DND-41 (cell line): ENCODE results near the gene SPECC1.

Experiments
- ATAC-seq: fragments of 200-7000 bp; cut with Tn5 transposase; 3 replicates; pipeline ENCODE4 v1.9.1; 2021; ENCODE audit warnings: low read depth; ENCODE audit not compliant: insufficient read depth
- DNase-seq: peaks from one replicate; pipeline ENCODE4 v3.0.0-alpha.2; 2020
- H2AFZ ChIP-seq: 2 replicates; pipeline ENCODE4 v1.6.0; 2012; ENCODE audit warnings: low read depth, low read length
- H3K27ac ChIP-seq: 2 replicates; pipeline ENCODE4 v1.5.1; 2012; ENCODE audit warnings: low read length, inconsistent platforms
- H3K27me3 ChIP-seq: fragments of 200-600 bp; sonication (generic); 2 replicates; pipeline ENCODE4 v1.6.0; 2012; ENCODE audit warnings: low read length, mild to moderate bottlenecking, inconsistent platforms; ENCODE audit not compliant: insufficient read depth, poor library complexity
- H3K36me3 ChIP-seq: 2 replicates; pipeline ENCODE4 v1.5.1; 2012; ENCODE audit warnings: low read length, inconsistent platforms; ENCODE audit not compliant: insufficient read depth
- H3K4me1 ChIP-seq: 2 replicates; pipeline ENCODE4 v1.5.1; 2012; ENCODE audit warnings: mild to moderate bottlenecking, low read length; ENCODE audit not compliant: insufficient read depth
- H3K4me2 ChIP-seq: 2 replicates; pipeline ENCODE4 v1.6.0; 2012; ENCODE audit warnings: mild to moderate bottlenecking, moderate library complexity, low read length, inconsistent platforms; ENCODE audit not compliant: insufficient read depth
- H3K4me3 ChIP-seq, 2 experiments: fragments of 200-600 bp in 1 of 2; shearing (Covaris generic) in 1 of 2; 2 replicates each; pipeline ENCODE4 v1.5.1; 2012 to 2016; ENCODE audit warnings: inconsistent platforms in 2 of 2, low read length in 2 of 2, mild to moderate bottlenecking in 2 of 2, low read depth in 1 of 2, moderate library complexity in 1 of 2
- H3K79me2 ChIP-seq: 2 replicates; pipeline ENCODE4 v1.6.0; 2012; ENCODE audit warnings: low read length, inconsistent platforms; ENCODE audit not compliant: insufficient read depth
- H3K9ac ChIP-seq: 2 replicates; pipeline ENCODE4 v1.6.0; 2012; ENCODE audit warnings: low read depth, mild to moderate bottlenecking, inconsistent platforms, low read length, moderate library complexity
- H3K9me3 ChIP-seq: 2 replicates; pipeline ENCODE4 v1.5.1; 2012; ENCODE audit warnings: low read length, moderate library complexity, mild to moderate bottlenecking, inconsistent platforms; ENCODE audit not compliant: insufficient read depth, severe bottlenecking
- H4K20me1 ChIP-seq: 2 replicates; pipeline ENCODE4 v1.6.0; 2012; ENCODE audit warnings: low read length; ENCODE audit not compliant: insufficient read depth
- EZH2 ChIP-seq: IDR thresholded peaks from 3 replicates; pipeline ENCODE4 v1.6.1; 2012; ENCODE audit warnings: borderline replicate concordance, low read depth, mild to moderate bottlenecking, moderate library complexity, low read length, inconsistent platforms; ENCODE audit not compliant: severe bottlenecking
- TF ChIP-seq, protein P1 (sequence below): IDR thresholded peaks from 2 replicates; pipeline ENCODE4 v1.5.1; 2012; ENCODE audit warnings: borderline replicate concordance, low read length, moderate library complexity, mild to moderate bottlenecking; ENCODE audit not compliant: poor library complexity, severe bottlenecking; ENCODE audit errors: extremely low read depth

Gene SPECC1

DNA sequence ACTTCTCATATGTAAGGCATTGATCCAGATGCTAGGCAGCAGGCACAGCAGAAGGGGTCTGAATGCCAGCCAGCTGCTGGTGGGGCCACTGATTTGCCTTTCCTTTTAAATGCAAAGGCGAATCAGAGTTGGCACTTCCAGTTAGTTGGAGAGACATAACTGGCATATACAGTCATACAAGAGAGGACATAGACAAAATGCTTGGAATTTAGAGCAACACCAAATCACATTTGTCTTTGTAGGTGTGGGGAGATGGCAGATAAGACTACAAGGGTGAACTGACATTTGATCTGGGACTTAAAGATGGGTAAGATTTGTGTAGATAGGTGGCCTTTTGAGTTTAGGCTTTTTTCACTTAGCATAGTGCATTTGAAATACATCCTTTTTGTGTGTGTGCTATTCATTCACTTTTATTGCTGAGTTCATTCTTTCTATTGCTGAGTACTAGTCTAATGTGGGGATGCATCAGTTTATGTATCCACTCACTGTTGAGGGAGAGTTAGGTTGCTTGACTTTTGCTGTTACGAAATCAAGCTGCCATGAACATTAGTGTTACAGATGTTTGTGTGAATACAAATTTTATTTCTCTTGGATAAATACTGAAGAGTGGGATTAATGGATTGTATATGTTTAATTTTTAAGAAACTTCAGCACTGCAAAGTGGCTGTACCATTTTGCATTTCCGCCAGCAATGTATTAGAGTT, 74.1 kb downstream of the SPECC1 start:
- H3K4me2 ChIP-seq = no peak overlapping the region
- no peak overlapping the region for H3K27ac ChIP-seq
- no peak overlapping the region for H3K4me3 ChIP-seq
- DNase-seq (no peak), ATAC-seq (no peak)
- H2AFZ ChIP-seq = no peak overlapping the region
- H3K36me3 ChIP-seq = no peaks in the 10 kb centered on the region
- H4K20me1 ChIP-seq = no peaks in the 10 kb centered on the region
- H3K27me3 ChIP-seq = peaks cover 3% of the 10 kb centered on the region
- TF ChIP-seq, protein P1, sequence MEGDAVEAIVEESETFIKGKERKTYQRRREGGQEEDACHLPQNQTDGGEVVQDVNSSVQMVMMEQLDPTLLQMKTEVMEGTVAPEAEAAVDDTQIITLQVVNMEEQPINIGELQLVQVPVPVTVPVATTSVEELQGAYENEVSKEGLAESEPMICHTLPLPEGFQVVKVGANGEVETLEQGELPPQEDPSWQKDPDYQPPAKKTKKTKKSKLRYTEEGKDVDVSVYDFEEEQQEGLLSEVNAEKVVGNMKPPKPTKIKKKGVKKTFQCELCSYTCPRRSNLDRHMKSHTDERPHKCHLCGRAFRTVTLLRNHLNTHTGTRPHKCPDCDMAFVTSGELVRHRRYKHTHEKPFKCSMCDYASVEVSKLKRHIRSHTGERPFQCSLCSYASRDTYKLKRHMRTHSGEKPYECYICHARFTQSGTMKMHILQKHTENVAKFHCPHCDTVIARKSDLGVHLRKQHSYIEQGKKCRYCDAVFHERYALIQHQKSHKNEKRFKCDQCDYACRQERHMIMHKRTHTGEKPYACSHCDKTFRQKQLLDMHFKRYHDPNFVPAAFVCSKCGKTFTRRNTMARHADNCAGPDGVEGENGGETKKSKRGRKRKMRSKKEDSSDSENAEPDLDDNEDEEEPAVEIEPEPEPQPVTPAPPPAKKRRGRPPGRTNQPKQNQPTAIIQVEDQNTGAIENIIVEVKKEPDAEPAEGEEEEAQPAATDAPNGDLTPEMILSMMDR = no peak
- TF ChIP-seq EZH2 = no peak
- no peaks in the 10 kb centered on the region for H3K9me3 ChIP-seq
- no peaks in the 10 kb centered on the region for H3K79me2 ChIP-seq
- no peak overlapping the region for H3K9ac ChIP-seq
- no peaks in the 10 kb centered on the region for H3K4me1 ChIP-seq

DNA sequence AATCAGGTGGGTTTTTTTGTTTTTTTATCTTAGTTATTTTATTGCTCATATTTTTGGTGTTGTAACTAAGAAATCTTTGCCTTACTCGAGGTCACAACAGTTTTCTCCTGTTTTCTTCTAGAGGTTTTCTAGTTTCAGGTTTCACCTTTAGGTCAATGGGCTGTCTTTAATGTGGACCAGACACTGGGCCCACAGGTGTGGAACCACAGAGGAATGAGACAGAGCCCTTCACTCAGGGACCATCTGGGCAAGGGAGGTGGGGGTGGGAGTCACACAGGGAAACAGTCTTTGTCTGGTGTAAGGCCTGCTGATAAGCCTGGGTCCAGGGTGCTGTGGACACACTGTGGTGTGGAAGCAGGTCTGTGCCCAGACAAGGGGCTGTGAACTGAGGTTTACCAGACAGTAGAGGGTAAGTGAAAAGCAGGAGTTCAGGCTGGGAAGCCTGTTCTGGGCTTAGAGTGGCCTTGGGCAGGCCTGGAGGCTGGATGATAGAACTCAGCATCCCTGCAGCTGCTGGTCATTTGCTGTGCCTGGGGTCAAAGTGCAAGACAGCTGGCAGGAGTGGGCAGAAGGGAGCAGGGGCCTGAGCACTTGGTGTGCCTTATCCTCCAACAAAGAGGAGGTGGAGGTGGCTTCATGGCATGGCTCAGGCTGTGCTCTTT, 75.6 kb downstream of the SPECC1 start:
- ATAC-seq (no peak), DNase-seq (no peak)
- Histone ChIP-seq H3K79me2 (no peaks in the 10 kb centered on the region), H3K4me2 (no peak overlapping the region), H3K4me1 (no peaks in the 10 kb centered on the region), H2AFZ (no peak overlapping the region), H3K9me3 (no peaks in the 10 kb centered on the region), H4K20me1 (no peaks in the 10 kb centered on the region), H3K4me3 (no peak overlapping the region), H3K36me3 (no peaks in the 10 kb centered on the region), H3K9ac (no peak overlapping the region), H3K27me3 (peaks cover 3% of the 10 kb centered on the region), H3K27ac (no peak overlapping the region)
- TF ChIP-seq EZH2 = no peak
- TF ChIP-seq, protein P1 = no peak

DNA sequence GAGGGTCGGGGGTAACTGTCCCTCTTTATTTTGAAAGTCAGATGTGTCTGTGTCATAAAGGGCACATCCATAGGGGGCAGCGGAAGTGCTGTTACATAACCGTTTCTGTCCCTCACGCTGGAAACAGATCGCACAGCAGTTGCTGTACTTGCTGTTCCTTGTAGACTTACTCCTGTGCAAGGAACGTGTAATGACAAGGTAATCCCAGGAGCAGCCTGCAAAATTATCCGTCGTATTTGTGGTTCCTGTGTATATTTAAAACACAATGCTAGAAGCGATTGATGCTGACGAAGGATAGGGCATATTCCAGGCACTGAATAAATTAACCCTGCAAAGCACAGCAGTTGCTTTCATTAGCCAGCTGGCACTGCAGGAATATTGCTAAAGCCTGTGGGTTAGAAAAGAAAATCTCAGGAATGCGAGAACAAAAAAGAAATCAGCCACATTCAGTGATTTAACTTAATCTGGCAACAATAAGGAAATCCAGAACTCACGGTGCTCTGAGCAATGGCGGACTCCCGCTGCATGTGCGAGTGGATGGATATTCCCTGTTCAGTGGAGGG, 76.2 kb downstream of the SPECC1 start:
- Histone ChIP-seq H3K4me1 (no peaks in the 10 kb centered on the region), H3K9me3 (no peaks in the 10 kb centered on the region), H3K27me3 (peaks cover 3% of the 10 kb centered on the region), H3K4me3 (no peak overlapping the region), H3K9ac (no peak overlapping the region), H3K79me2 (no peaks in the 10 kb centered on the region), H3K36me3 (no peaks in the 10 kb centered on the region), H3K4me2 (no peak overlapping the region), H2AFZ (no peak overlapping the region), H4K20me1 (no peaks in the 10 kb centered on the region), H3K27ac (no peak overlapping the region)
- no peak for DNase-seq
- no peak for TF ChIP-seq EZH2
- TF ChIP-seq, protein P1 = no peak
- no peak for ATAC-seq
